ENCODE data around the gene CHCHD3.

The CHCHD3 gene

DNA sequence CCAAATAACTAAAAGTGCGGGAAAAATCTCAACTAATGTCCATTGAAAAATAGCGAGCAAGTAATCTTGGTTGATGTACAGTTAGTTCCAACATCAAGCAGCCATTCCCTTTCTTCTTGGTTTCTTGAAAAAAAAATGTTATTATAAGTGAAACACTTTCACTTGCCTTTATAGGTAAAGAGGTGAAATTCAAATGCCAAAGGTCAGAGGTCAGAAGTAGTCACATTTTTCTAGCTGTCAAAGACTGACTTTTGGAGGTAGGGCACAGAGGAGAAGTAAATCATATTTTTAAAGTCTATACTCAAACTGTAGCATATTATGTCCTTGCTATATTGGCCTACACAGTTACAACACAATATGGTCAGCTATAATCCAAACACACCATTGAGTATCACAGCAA is 62.3 kb downstream of the CHCHD3 start:
- H3K27ac ChIP-seq = no peak overlapping the region
- TF ChIP-seq CTCF (conservative IDR thresholded peaks at IDR 0.05) = no peak

GRCh38 chr7:133016604-133017003 is 65.3 kb downstream of the CHCHD3 start:
- H3K27ac ChIP-seq = no peak overlapping the region
- TF ChIP-seq CTCF (conservative IDR thresholded peaks at IDR 0.05) = no peak

DNA sequence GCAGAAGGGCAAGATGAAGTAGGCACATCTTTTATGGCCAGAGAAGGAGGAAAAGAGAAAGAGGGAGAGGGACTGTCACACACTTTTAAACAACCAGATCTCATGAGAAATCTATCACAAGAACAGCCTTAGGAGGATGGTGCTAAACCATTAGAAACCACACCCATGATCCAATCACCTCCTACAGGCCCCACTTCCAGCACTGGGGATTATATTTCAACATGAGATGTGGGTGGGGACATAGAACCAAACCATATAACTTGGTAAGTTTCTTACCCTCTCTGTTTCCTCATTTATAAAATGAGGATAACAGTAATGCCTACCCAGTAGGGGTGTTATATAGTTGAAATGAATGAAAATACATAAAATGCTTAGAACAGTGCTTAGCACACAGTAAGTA is 66.0 kb downstream of the CHCHD3 start:
- no peak for TF ChIP-seq CTCF (conservative IDR thresholded peaks at IDR 0.05)
- no peak overlapping the region for H3K27ac ChIP-seq

GRCh38 chr7:133011746-133012145 is 70.1 kb downstream of the CHCHD3 start:
- no peak for TF ChIP-seq CTCF (conservative IDR thresholded peaks at IDR 0.05)
- H3K27ac ChIP-seq = no peak overlapping the region

DNA sequence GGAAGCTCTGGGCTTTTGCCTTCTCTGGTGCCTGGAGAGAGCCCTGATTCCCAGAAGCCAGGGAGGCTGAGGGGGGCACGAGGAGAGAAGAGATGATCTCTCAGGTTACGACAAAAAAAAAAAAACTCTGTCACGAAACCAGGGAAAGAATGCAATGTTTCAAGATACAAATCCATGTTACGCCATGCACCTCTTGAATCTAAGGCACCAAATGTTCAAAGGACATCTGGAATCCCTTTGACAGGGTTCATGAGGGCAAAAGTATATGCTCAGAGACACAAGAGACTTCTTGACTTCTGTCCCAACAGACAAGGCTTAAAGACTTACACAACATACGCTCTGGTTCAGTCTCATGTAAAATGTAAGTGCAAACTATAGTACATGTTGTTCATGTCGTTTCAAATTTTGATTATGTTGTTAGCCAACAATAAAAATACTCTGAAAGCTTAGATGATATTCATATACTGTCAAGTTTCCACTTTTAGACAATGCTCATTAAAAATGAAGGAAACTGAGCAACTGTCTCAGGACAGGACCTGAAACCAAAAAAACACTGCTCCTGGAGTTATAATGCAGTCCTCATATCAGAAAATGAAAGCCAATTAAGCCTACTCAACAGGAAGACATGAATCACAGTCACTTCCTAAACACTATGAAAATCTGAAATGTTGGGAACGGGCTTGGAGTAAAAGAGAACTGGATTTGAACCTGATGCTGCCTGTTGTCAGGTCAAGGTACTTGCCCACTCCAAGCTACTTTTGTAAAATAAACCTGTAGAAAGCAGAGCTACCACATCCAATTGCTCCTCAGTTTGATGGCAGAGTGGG is 72.3 kb downstream of the CHCHD3 start:
- no peak overlapping the region for H3K27ac ChIP-seq
- no peak for TF ChIP-seq CTCF (conservative IDR thresholded peaks at IDR 0.05)

- no peak for TF ChIP-seq CTCF (conservative IDR thresholded peaks at IDR 0.05)
- H3K27ac ChIP-seq = no peak overlapping the region
Observed at GRCh38 chr7:133007961-133008360, 73.9 kb downstream of the CHCHD3 start.

DNA sequence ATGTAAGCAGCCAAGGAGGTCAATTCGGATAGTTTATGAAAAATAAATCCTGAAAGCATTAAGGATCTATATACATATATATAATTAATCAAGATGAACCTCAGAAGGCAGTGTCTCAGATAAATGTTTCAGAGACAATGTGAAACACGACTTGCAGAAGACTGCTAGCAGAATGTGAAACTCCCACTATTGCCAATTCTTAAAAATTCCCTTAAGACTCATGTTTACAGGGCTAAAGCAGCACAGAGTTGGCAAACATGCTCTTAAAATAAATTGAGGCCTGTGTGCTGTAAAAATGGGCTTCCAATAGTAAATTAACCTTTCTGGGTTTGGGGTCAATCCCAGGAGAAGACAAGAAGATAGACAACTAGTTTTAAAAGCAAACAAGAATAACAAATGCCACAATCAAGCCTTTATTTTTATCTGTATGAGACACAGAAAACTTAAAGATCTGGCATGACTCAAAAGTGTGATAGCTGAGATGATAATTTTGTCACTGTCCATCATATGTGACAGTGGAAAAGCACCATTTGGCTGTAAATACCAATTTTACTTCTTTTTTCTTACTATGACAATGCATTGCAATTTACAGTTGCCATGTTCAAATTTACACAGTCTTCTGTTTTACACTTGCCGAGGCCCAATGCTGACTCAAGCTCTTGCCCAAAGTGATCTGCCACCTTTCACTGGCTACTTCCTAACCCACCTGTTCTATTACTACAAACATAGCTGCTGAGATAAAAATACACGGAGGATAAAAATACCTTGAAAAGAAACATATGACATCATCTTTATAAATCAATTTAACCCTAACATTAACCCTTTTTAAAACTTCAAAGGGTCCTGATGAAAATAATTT is 78.6 kb downstream of the CHCHD3 start:
- no peak for TF ChIP-seq CTCF (conservative IDR thresholded peaks at IDR 0.05)
- H3K27ac ChIP-seq = peak overlapping the region; percentile 29; the same call in 1 of the 2 replicates
